GM21360 (cell line): Measurements from ENCODE around the gene MROH9.

Experiments
- ATAC-seq: cut with Tn5 transposase; IDR thresholded peaks from one replicate; pipeline ENCODE4 v1.9.1; 2021; ENCODE audit warnings: mild to moderate bottlenecking, moderate library complexity; ENCODE audit not compliant: unreplicated experiment

The MROH9 gene

GRCh38 chr1:170964506-170964905 lies 29.2 kb downstream of the MROH9 start:
- ATAC-seq, result no peak

- ATAC-seq, result no peak
Measured at GRCh38 chr1:170967042-170967910, 31.9 kb downstream of the MROH9 start.

GRCh38 chr1:170970256-170970655 lies 34.9 kb downstream of the MROH9 start:
- no peak for ATAC-seq

GRCh38 chr1:170978371-170978910 lies 43.1 kb downstream of the MROH9 start:
- no peak for ATAC-seq

DNA sequence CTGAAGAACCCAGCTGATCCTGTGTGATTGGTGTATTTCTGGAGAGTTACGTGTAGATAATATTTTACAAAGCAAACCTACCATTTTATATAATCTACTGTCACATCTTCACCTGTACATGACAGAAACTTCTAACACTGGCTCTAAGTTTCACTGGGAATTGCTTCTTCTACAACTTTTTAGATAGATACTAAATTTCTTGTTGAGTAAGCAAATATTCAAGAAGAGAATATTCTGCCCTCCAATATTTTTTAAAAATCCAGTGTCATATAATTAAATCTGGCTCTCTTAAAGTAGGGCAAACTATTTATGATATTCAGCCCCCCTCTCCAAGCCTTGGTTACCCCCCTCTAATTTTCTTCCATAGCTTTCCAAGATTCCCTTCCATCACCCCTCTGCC lies 50.1 kb downstream of the MROH9 start:
- no peak for ATAC-seq

GRCh38 chr1:170986901-170987300 lies 51.6 kb downstream of the MROH9 start:
- no peak for ATAC-seq

GRCh38 chr1:170987424-170987823 lies 52.1 kb downstream of the MROH9 start:
- ATAC-seq, result no peak

- ATAC-seq, result no peak
Measured at GRCh38 chr1:170993151-170993550, 57.8 kb downstream of the MROH9 start.

- ATAC-seq, result no peak
Measured at GRCh38 chr1:170993717-170994116, 58.4 kb downstream of the MROH9 start.

- no peak for ATAC-seq
Measured at GRCh38 chr1:171014880-171015279, 79.5 kb downstream of the MROH9 start.

DNA sequence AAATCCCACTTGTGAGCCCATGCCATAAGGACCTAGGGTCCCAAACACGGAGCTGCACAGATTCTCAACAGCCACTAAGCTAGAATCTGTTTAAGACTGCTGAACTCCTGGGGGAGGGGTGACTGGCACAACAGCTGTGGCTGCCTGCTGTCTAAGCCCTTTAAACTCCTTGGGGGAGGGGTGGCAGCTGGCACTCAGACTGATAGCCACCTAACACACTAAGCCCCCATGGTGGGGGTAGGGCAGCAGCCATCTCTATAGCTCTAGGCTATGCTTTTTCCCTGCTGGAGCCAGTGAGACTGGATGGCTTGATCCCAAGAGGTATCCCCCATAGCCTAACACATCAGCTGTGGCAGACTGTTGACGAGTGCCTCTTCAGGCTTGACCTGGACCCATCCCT lies 82.1 kb downstream of the MROH9 start:
- no peak for ATAC-seq

DNA sequence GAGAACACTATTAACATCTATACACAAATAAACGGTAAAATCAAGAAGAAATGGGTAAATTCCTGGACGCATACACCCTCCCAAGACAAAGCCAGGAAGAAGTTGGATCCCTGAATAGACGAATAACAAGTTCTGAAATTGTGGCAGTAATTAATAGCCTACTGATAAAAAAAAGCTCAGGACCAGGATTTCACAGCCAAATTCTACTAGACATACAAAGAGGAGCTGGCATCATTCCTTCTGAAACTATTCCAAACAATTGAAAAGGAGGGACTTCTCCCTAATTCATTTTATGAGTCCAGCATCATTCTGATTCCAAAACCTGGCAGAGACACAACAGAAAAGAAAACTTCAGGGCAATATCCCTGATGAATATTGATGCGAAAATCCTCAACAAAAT lies 84.6 kb downstream of the MROH9 start:
- no peak for ATAC-seq

GRCh38 chr1:171032822-171033702 lies 97.7 kb downstream of the MROH9 start:
- no peak for ATAC-seq

GRCh38 chr1:171037626-171038025 lies 102.3 kb downstream of the MROH9 start:
- no peak for ATAC-seq

DNA sequence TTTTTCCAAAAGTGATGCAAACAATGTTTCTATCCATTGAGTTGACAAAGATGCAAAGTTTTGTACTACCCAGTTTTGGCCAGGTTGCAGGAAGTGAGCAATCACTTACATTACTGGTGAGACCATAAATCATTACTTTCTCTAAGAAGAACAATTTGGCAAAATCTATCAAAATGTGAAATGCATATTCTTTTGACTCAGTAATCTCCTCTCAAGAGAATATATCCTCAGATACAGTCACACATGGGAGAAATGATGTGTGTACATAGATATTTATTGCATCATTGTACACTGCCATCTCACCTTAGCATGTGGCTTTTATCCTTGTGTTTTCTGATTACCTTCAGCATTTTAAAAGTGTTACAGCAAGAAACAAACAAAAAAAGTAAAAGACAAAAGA lies 103.0 kb downstream of the MROH9 start:
- ATAC-seq, result no peak

GRCh38 chr1:171048014-171048413 lies 112.7 kb downstream of the MROH9 start:
- no peak for ATAC-seq

- no peak for ATAC-seq
Measured at GRCh38 chr1:171052977-171053376, 117.6 kb downstream of the MROH9 start.

- no peak for ATAC-seq
Measured at GRCh38 chr1:171055966-171056643, 120.8 kb downstream of the MROH9 start.

GRCh38 chr1:171061425-171062143 lies 126.2 kb downstream of the MROH9 start:
- ATAC-seq, result no peak

GRCh38 chr1:171062902-171063301 lies 127.6 kb downstream of the MROH9 start:
- ATAC-seq, result no peak
